H9 (cell line): ENCODE data around the gene RPIA. TPM values are rescaled to one million over a fixed set of nuclear protein-coding genes. Genes with fewer than 3 reads are reported as not detected.

Source experiments
- DNase-seq: peaks from one replicate; pipeline ENCODE4 v3.0.0-alpha.2; 2017
- H2AFZ ChIP-seq: one replicate; pipeline ENCODE4 v1.6.1; 2013; ENCODE audit warnings: mild to moderate bottlenecking, low read length, control low read depth, moderate library complexity
- H2AK5ac ChIP-seq: 2 replicates; pipeline ENCODE4 v1.6.1; 2013; ENCODE audit warnings: low read length, control low read depth, mixed read lengths; ENCODE audit not compliant: insufficient read length
- H2BK120ac ChIP-seq: one replicate; pipeline ENCODE4 v1.6.1; 2013; ENCODE audit warnings: low read depth, mild to moderate bottlenecking, low read length, control low read depth, inconsistent platforms; ENCODE audit not compliant: poor library complexity, severe bottlenecking
- H2BK12ac ChIP-seq: 2 replicates; pipeline ENCODE4 v1.6.1; 2013; ENCODE audit warnings: low read length, control low read depth, mixed read lengths, low read depth; ENCODE audit not compliant: insufficient read length
- H2BK15ac ChIP-seq: 2 replicates; pipeline ENCODE4 v1.6.1; 2013; ENCODE audit warnings: low read depth, low read length, control low read depth
- H2BK20ac ChIP-seq: one replicate; pipeline ENCODE4 v1.6.1; 2013; ENCODE audit warnings: low read depth, mild to moderate bottlenecking, low read length, control low read depth, inconsistent platforms; ENCODE audit not compliant: poor library complexity, severe bottlenecking
- H2BK5ac ChIP-seq: 2 replicates; pipeline ENCODE4 v1.6.1; 2013; ENCODE audit warnings: low read length, control low read depth, mixed read lengths; ENCODE audit not compliant: insufficient read length
- H3K14ac ChIP-seq: 2 replicates; pipeline ENCODE4 v1.6.1; 2013; ENCODE audit warnings: low read length, control low read depth; ENCODE audit not compliant: insufficient read depth
- H3K18ac ChIP-seq: 2 replicates; pipeline ENCODE4 v1.6.1; 2013; ENCODE audit warnings: low read depth, mild to moderate bottlenecking, mixed read lengths, low read length, control low read depth; ENCODE audit not compliant: insufficient read length
- H3K23ac ChIP-seq: 2 replicates; pipeline ENCODE4 v1.6.1; 2013; ENCODE audit warnings: low read length, control low read depth, mixed read lengths, low read depth; ENCODE audit not compliant: insufficient read length
- H3K23me2 ChIP-seq: 2 replicates; pipeline ENCODE4 v1.6.1; 2013; ENCODE audit warnings: low read depth, mild to moderate bottlenecking, mixed read lengths, low read length, control low read depth; ENCODE audit not compliant: insufficient read length, poor library complexity, severe bottlenecking
- H3K27ac ChIP-seq: 2 replicates; pipeline ENCODE4 v1.5.1; 2013; ENCODE audit warnings: low read length, control low read depth, mixed read lengths, low read depth; ENCODE audit not compliant: insufficient read length
- H3K27me3 ChIP-seq: 2 replicates; pipeline ENCODE4 v1.6.1; 2013; ENCODE audit warnings: low read length, control low read depth, inconsistent platforms; ENCODE audit not compliant: insufficient read depth
- H3K4ac ChIP-seq: 2 replicates; pipeline ENCODE4 v1.6.1; 2013; ENCODE audit warnings: low read depth, mild to moderate bottlenecking, control low read depth, inconsistent platforms, low read length, moderate library complexity
- H3K4me1 ChIP-seq: 2 replicates; pipeline ENCODE4 v1.6.1; 2013; ENCODE audit warnings: low read length, control low read depth, inconsistent platforms; ENCODE audit not compliant: insufficient read depth
- H3K4me2 ChIP-seq: 2 replicates; pipeline ENCODE4 v1.6.1; 2013; ENCODE audit warnings: low read length, control low read depth, mixed read lengths; ENCODE audit not compliant: insufficient read length, insufficient read depth
- H3K56ac ChIP-seq: 2 replicates; pipeline ENCODE4 v1.6.1; 2013; ENCODE audit warnings: low read depth, mild to moderate bottlenecking, mixed read lengths, low read length, control low read depth; ENCODE audit not compliant: insufficient read length
- H3K79me1 ChIP-seq: 2 replicates; pipeline ENCODE4 v1.6.1; 2013; ENCODE audit warnings: low read depth, mild to moderate bottlenecking, moderate library complexity, low read length, control low read depth, inconsistent platforms; ENCODE audit not compliant: insufficient read depth, poor library complexity, severe bottlenecking
- H3K79me2 ChIP-seq: 2 replicates; pipeline ENCODE4 v1.6.1; 2013; ENCODE audit warnings: low read length, control low read depth, inconsistent platforms; ENCODE audit not compliant: insufficient read depth
- H3K9ac ChIP-seq: 2 replicates; pipeline ENCODE4 v1.6.1; 2013; ENCODE audit warnings: low read length, control low read depth, mixed read lengths; ENCODE audit not compliant: insufficient read length; ENCODE audit errors: extremely low read depth
- H3K9me3 ChIP-seq: one replicate; pipeline ENCODE4 v1.6.1; 2013; ENCODE audit warnings: low read depth, low read length, inconsistent platforms; ENCODE audit not compliant: control insufficient read depth
- H3T11ph ChIP-seq: one replicate; pipeline ENCODE4 v1.6.1; 2013; ENCODE audit warnings: mild to moderate bottlenecking, low read length, control low read depth, inconsistent platforms
- H4K20me1 ChIP-seq: one replicate; pipeline ENCODE4 v1.6.1; 2013; ENCODE audit not compliant: control insufficient read depth, insufficient read length, insufficient read depth
- H4K5ac ChIP-seq: 2 replicates; pipeline ENCODE4 v1.6.1; 2013; ENCODE audit warnings: low read depth, mild to moderate bottlenecking, mixed read lengths, low read length, control low read depth; ENCODE audit not compliant: insufficient read length
- H4K8ac ChIP-seq: replicated peaks from 2 replicates; pipeline ENCODE4 v1.6.1; 2013; ENCODE audit warnings: low read length, control low read depth, mixed read lengths, low read depth; ENCODE audit not compliant: insufficient read length
- H4K91ac ChIP-seq: 2 replicates; pipeline ENCODE4 v1.6.1; 2013; ENCODE audit warnings: low read depth, mild to moderate bottlenecking, moderate library complexity, mixed read lengths, low read length, control low read depth; ENCODE audit not compliant: insufficient read length
- H3K27ac Mint-ChIP-seq, 3 experiments: 2 replicates in 2 of 3; 3 replicates in 1 of 3; pipeline ENCODE4 v1.8.0; 2020 to 2021; ENCODE audit warnings: mixed read lengths in 3 of 3, mild to moderate bottlenecking in 1 of 3, moderate library complexity in 1 of 3
- H3K27me3 Mint-ChIP-seq: 2 replicates; pipeline ENCODE4 v1.8.0; 2021; ENCODE audit warnings: low read depth, mild to moderate bottlenecking, moderate library complexity, mixed read lengths
- H3K36me3 Mint-ChIP-seq, 3 experiments: 2 replicates in 2 of 3; 3 replicates in 1 of 3; pipeline ENCODE4 v1.8.0; 2020 to 2021; ENCODE audit warnings: low read depth in 3 of 3, mixed read lengths in 3 of 3; ENCODE audit not compliant: insufficient read depth in 1 of 3
- H3K4me1 Mint-ChIP-seq, 2 experiments: 2 replicates each; pipeline ENCODE4 v1.8.0; 2020; ENCODE audit warnings: mixed read lengths in 2 of 2
- H3K4me3 Mint-ChIP-seq, 2 experiments: 2 replicates in 1 of 2; 3 replicates in 1 of 2; pipeline ENCODE4 v1.8.0; 2020 to 2021; ENCODE audit warnings: mild to moderate bottlenecking in 2 of 2, mixed read lengths in 2 of 2, moderate library complexity in 1 of 2
- H3K9me3 Mint-ChIP-seq, 2 experiments: 2 replicates in 1 of 2; 3 replicates in 1 of 2; pipeline ENCODE4 v1.8.0; 2020; ENCODE audit warnings: mild to moderate bottlenecking in 2 of 2, mixed read lengths in 2 of 2, moderate library complexity in 1 of 2
- CTCF ChIP-seq: fragments of 200-600 bp; sonication (generic); conservative IDR thresholded peaks from 3 replicates; pipeline ENCODE4 v1.8.0; 2021; ENCODE audit warnings: antibody characterized with exemption, mild to moderate bottlenecking
- WGBS: extraction: QIAGEN DNeasy Blood & Tissue Kit; methylation state at CpG from one replicate; pipeline ENCODE4 v1.1.7; 2013; ENCODE audit warnings: missing lambda C conversion rate, low lambda C conversion rate, mixed read lengths; ENCODE audit not compliant: insufficient read length; ENCODE audit errors: extremely low coverage; 5-methylcytosine and 5-hydroxymethylcytosine counted together
- total RNA-seq: library from RNA; stranded (reverse); gene quantifications from 2 replicates; pipeline ENCODE4 v1.2.1, GENCODE V29; 2021

The RPIA gene
- total RNA-seq, 1 experiment from 2014 or later, result 18.6 TPM

- Histone ChIP-seq H3K4me1 (peaks cover 5% of the 10 kb centered on the region; the same call in 1 of the 2 replicates), H2AK5ac (no peak overlapping the region), H3K23ac (no peak overlapping the region), H3K9me3 (no peaks in the 10 kb centered on the region), H3K27ac (no peak overlapping the region), H3K4ac (no peak overlapping the region), H3T11ph (no peak overlapping the region), H2BK5ac (no peak overlapping the region), H4K5ac (no peak overlapping the region), H2BK20ac (no peak overlapping the region), H3K9ac (no peak overlapping the region), H3K4me2 (no peak overlapping the region), H4K8ac (no peak overlapping the region), H3K23me2 (no peaks in the 10 kb centered on the region), H3K56ac (no peak overlapping the region), H3K27me3 (no peaks in the 10 kb centered on the region), H3K79me1 (peaks cover 6% of the 10 kb centered on the region), H3K14ac (no peak overlapping the region), H2AFZ (no peak overlapping the region), H3K18ac (no peak overlapping the region), H2BK15ac (no peak overlapping the region), H4K20me1 (no peaks in the 10 kb centered on the region), H3K79me2 (peaks cover 17% of the 10 kb centered on the region; the same call in 1 of the 2 replicates), H4K91ac (no peak overlapping the region), H2BK12ac (no peak overlapping the region), H2BK120ac (no peak overlapping the region)
- Mint-ChIP-seq H3K27me3 (peaks cover 3% of the 10 kb centered on the region; the same call in 1 of the 2 replicates), H3K27ac (peak overlapping the region in 1 of 3 experiments; percentile 82; a peak in 2 of 7 replicates), H3K9me3 (no peaks in the 10 kb centered on the region; a peak in 1 of 5 replicates), H3K4me3 (no peak overlapping the region), H3K36me3 (peaks cover 14 to 28% (median 17%) of the 10 kb centered on the region in 3 experiments), H3K4me1 (peaks cover 30 to 41% of the 10 kb centered on the region in 2 experiments)
- WGBS, result no CpG with 5 or more reads among the region's 3 CpGs
- no peak for DNase-seq
- no peak for TF ChIP-seq CTCF
Measured at GRCh38 chr2:88697370-88698026, 6.0 kb downstream of the RPIA start.
